DND-41 (cell line): ENCODE results near the gene LMNTD2.

ENCODE experiments used
- ATAC-seq: fragments of 200-7000 bp; cut with Tn5 transposase; 3 replicates; pipeline ENCODE4 v1.9.1; 2021; ENCODE audit warnings: low read depth; ENCODE audit not compliant: insufficient read depth
- DNase-seq: peaks from one replicate; pipeline ENCODE4 v3.0.0-alpha.2; 2020
- H2AFZ ChIP-seq: 2 replicates; pipeline ENCODE4 v1.6.0; 2012; ENCODE audit warnings: low read depth, low read length
- H3K27ac ChIP-seq: 2 replicates; pipeline ENCODE4 v1.5.1; 2012; ENCODE audit warnings: low read length, inconsistent platforms
- H3K27me3 ChIP-seq: fragments of 200-600 bp; sonication (generic); 2 replicates; pipeline ENCODE4 v1.6.0; 2012; ENCODE audit warnings: low read length, mild to moderate bottlenecking, inconsistent platforms; ENCODE audit not compliant: insufficient read depth, poor library complexity
- H3K36me3 ChIP-seq: 2 replicates; pipeline ENCODE4 v1.5.1; 2012; ENCODE audit warnings: low read length, inconsistent platforms; ENCODE audit not compliant: insufficient read depth
- H3K4me1 ChIP-seq: 2 replicates; pipeline ENCODE4 v1.5.1; 2012; ENCODE audit warnings: mild to moderate bottlenecking, low read length; ENCODE audit not compliant: insufficient read depth
- H3K4me2 ChIP-seq: 2 replicates; pipeline ENCODE4 v1.6.0; 2012; ENCODE audit warnings: mild to moderate bottlenecking, moderate library complexity, low read length, inconsistent platforms; ENCODE audit not compliant: insufficient read depth
- H3K4me3 ChIP-seq, 2 experiments: fragments of 200-600 bp in 1 of 2; shearing (Covaris generic) in 1 of 2; 2 replicates each; pipeline ENCODE4 v1.5.1; 2012 to 2016; ENCODE audit warnings: inconsistent platforms in 2 of 2, low read length in 2 of 2, mild to moderate bottlenecking in 2 of 2, low read depth in 1 of 2, moderate library complexity in 1 of 2
- H3K79me2 ChIP-seq: 2 replicates; pipeline ENCODE4 v1.6.0; 2012; ENCODE audit warnings: low read length, inconsistent platforms; ENCODE audit not compliant: insufficient read depth
- H3K9ac ChIP-seq: 2 replicates; pipeline ENCODE4 v1.6.0; 2012; ENCODE audit warnings: low read depth, mild to moderate bottlenecking, inconsistent platforms, low read length, moderate library complexity
- H3K9me3 ChIP-seq: 2 replicates; pipeline ENCODE4 v1.5.1; 2012; ENCODE audit warnings: low read length, moderate library complexity, mild to moderate bottlenecking, inconsistent platforms; ENCODE audit not compliant: insufficient read depth, severe bottlenecking
- H4K20me1 ChIP-seq: 2 replicates; pipeline ENCODE4 v1.6.0; 2012; ENCODE audit warnings: low read length; ENCODE audit not compliant: insufficient read depth
- EZH2 ChIP-seq: IDR thresholded peaks from 3 replicates; pipeline ENCODE4 v1.6.1; 2012; ENCODE audit warnings: borderline replicate concordance, low read depth, mild to moderate bottlenecking, moderate library complexity, low read length, inconsistent platforms; ENCODE audit not compliant: severe bottlenecking
- TF ChIP-seq, protein P1 (sequence below): IDR thresholded peaks from 2 replicates; pipeline ENCODE4 v1.5.1; 2012; ENCODE audit warnings: borderline replicate concordance, low read length, moderate library complexity, mild to moderate bottlenecking; ENCODE audit not compliant: poor library complexity, severe bottlenecking; ENCODE audit errors: extremely low read depth

LMNTD2 gene

DNA sequence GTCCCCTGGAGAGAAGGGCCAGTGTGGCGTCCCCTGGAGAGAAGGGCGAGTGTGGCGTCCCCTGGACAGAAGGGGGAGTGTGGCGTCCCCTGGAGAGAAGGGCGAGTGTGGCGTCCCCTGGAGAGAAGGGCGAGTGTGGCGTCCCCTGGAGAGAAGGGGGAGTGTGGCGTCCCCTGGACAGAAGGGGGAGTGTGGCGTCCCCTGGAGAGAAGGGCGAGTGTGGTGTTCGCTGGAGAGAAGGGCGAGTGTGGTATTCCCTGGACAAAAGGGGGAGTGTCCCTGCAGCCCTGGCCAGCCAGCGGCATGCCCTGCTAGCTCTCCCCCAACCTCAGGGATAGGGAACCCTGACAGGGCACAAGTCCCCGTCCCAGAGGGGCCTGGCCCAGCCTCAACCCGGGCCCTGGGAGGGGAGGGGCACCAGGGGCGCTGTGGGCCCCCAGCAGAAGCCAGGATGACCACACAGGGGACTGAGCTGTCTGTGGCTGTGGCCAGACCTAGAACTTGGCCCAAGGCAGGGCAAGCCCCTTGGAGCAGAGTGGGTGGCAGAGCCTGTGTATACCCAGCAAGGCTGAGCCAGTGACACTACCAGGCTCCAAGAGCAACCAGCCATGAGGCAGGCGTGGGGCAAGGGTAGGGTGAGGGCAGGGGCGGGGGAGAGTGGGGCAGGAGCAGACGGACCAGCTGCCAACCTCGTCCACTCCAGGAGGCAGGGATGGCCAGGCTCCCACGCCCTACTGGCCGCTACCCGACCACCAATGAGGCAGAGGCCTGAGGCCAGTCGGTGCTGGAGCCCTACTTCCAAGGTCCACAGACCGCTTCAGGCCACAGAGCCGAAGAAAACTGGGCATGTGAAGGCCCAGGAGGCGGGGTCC lies 29.3 kb downstream of the LMNTD2 start:
- H3K4me3 ChIP-seq, result no peak overlapping the region
- H3K4me2 ChIP-seq, result no peak overlapping the region
- no peaks in the 10 kb centered on the region for H3K27me3 ChIP-seq
- H3K4me1 ChIP-seq, result peaks cover 24% of the 10 kb centered on the region
- H3K79me2 ChIP-seq, result peaks cover 18% of the 10 kb centered on the region
- no peaks in the 10 kb centered on the region for H3K9me3 ChIP-seq
- H4K20me1 ChIP-seq, result peaks cover 36% of the 10 kb centered on the region
- TF ChIP-seq, protein P1, sequence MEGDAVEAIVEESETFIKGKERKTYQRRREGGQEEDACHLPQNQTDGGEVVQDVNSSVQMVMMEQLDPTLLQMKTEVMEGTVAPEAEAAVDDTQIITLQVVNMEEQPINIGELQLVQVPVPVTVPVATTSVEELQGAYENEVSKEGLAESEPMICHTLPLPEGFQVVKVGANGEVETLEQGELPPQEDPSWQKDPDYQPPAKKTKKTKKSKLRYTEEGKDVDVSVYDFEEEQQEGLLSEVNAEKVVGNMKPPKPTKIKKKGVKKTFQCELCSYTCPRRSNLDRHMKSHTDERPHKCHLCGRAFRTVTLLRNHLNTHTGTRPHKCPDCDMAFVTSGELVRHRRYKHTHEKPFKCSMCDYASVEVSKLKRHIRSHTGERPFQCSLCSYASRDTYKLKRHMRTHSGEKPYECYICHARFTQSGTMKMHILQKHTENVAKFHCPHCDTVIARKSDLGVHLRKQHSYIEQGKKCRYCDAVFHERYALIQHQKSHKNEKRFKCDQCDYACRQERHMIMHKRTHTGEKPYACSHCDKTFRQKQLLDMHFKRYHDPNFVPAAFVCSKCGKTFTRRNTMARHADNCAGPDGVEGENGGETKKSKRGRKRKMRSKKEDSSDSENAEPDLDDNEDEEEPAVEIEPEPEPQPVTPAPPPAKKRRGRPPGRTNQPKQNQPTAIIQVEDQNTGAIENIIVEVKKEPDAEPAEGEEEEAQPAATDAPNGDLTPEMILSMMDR, result no peak
- no peak for TF ChIP-seq EZH2
- no peak overlapping the region for H3K9ac ChIP-seq
- H2AFZ ChIP-seq, result no peak overlapping the region
- no peak for ATAC-seq
- no peak overlapping the region for H3K27ac ChIP-seq
- H3K36me3 ChIP-seq, result peaks cover 35% of the 10 kb centered on the region
- DNase-seq, result no peak

DNA sequence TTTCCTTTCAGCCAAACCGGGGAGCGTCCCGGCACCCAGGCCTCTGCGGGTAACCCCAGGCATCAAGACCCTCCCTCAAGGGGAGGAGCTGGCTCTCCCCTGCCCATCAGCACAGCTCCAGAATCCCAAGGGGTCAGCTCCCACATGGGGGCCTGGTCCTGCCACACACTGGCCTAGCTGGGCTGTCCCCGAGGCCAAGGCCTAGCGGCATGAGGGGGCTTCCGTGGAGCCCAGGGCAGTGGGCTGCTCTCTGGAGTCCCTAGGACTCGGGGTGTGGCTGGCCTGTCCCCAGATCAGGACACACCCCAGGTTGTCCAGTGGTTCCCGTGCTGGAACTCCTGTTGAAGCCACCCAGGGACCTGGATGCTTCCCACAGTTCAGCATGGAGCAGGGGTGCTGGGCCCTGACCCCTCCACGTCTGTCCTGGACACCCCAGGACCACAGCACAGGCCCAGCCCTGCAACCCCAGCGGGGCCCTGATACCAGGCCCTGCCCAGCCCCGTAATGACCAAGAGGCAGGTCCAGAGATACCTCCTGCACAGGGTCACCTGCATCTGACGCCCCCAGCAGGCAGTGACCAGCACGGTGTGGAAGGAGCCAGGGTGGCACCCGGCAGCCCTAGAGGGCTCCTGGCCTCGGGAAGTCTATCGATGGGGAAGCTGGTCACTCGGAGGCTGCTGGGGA lies 30.7 kb downstream of the LMNTD2 start:
- H4K20me1 ChIP-seq, result peaks cover 36% of the 10 kb centered on the region
- no peak for ATAC-seq
- no peak for DNase-seq
- H3K27me3 ChIP-seq, result no peaks in the 10 kb centered on the region
- H3K4me3 ChIP-seq, result no peak overlapping the region
- peaks cover 19% of the 10 kb centered on the region for H3K4me1 ChIP-seq
- no peak overlapping the region for H2AFZ ChIP-seq
- H3K79me2 ChIP-seq, result peaks cover 16% of the 10 kb centered on the region
- peaks cover 35% of the 10 kb centered on the region for H3K36me3 ChIP-seq
- TF ChIP-seq, protein P1, result no peak
- TF ChIP-seq EZH2, result no peak
- H3K9me3 ChIP-seq, result no peaks in the 10 kb centered on the region
- H3K9ac ChIP-seq, result no peak overlapping the region
- H3K27ac ChIP-seq, result no peak overlapping the region
- no peak overlapping the region for H3K4me2 ChIP-seq

DNA sequence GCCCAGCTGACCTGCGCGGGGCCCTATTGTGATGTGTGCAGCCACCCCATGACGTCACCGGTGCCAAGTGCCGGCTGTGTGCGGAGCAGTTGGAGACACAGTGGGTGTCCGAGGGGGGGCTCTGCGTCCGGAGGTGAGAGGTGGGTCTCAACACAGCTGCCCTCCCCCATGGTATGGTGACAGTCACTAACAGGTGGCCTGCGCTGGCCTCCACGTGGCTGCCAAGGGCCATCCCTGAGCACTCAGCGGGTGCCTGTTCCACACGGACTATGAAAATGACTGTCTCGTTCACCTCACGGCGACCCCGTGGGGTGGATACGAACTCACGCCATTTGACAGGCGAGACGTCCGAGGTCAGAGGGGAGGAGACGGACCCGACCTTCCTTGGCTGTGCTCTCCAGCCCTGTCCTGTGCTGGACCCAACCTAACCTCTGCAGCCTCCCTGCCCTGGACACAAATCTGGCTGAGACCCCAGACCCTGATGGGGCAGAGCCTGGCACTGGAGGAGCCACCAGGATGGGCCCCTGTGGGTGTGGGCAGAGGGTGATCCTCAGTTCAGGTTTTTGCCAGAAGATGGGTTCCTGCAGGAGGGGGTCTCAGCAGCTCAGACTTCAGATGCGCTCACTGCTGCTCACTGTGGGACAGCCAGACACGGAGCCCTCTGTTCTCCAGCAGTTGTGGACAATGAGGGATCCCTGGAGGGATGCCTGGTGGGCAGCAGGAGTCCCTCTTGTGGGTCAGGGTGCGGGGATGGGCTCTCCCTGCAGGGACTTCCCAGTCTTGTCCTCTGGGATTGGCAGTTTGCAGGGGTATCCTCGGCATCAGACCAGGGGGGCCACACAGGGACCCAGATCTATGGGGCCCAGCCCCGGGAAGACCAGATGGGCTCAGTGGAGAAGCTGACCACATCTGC lies 31.5 kb downstream of the LMNTD2 start:
- no peak overlapping the region for H2AFZ ChIP-seq
- no peak for ATAC-seq

More for the DNA sequence above, 31.5 kb downstream of the LMNTD2 start:
- TF ChIP-seq EZH2, result no peak
- TF ChIP-seq, protein P1, result no peak
- H3K36me3 ChIP-seq, result peaks cover 31% of the 10 kb centered on the region
- peaks cover 11% of the 10 kb centered on the region for H3K4me1 ChIP-seq
- no peak overlapping the region for H3K27ac ChIP-seq
- H3K27me3 ChIP-seq, result no peaks in the 10 kb centered on the region
- no peak for DNase-seq
- H3K79me2 ChIP-seq, result peaks cover 8% of the 10 kb centered on the region
- H3K4me2 ChIP-seq, result no peak overlapping the region
- no peak overlapping the region for H3K4me3 ChIP-seq
- peaks cover 28% of the 10 kb centered on the region for H4K20me1 ChIP-seq
- no peaks in the 10 kb centered on the region for H3K9me3 ChIP-seq
- H3K9ac ChIP-seq, result no peak overlapping the region
